ENCODE results near the gene FATE1.

DNA sequence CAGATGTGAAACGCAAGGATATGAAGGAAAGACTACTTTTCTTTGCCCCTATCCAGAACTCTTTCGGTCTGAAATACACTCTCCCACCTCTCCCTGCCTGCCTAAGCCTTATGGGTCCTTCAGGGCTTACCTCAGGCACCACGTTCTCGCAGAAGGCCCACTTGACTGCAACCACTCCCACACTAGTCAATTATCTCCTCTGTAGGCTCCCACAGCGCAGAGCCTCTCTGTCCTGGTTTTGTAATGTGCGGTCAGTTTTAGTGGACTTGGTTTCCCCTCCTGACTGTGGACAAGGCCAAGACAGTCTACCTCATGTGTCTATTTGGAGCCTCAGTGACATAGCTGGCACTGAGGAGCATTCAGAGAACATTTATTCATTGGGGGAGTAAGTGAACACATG is 29.8 kb downstream of the FATE1 start:
- TF ChIP-seq, protein P1, sequence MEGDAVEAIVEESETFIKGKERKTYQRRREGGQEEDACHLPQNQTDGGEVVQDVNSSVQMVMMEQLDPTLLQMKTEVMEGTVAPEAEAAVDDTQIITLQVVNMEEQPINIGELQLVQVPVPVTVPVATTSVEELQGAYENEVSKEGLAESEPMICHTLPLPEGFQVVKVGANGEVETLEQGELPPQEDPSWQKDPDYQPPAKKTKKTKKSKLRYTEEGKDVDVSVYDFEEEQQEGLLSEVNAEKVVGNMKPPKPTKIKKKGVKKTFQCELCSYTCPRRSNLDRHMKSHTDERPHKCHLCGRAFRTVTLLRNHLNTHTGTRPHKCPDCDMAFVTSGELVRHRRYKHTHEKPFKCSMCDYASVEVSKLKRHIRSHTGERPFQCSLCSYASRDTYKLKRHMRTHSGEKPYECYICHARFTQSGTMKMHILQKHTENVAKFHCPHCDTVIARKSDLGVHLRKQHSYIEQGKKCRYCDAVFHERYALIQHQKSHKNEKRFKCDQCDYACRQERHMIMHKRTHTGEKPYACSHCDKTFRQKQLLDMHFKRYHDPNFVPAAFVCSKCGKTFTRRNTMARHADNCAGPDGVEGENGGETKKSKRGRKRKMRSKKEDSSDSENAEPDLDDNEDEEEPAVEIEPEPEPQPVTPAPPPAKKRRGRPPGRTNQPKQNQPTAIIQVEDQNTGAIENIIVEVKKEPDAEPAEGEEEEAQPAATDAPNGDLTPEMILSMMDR (conservative IDR thresholded peaks at IDR 0.05; ENCODE audit: low read length): no peak
- no peak for TF ChIP-seq EZH2phosphoT487 (IDR thresholded peaks at IDR 0.05; ENCODE audit: borderline replicate concordance, low read depth, low read length)
